HG03064 (cell line): ENCODE measurements around the gene GIMAP1.
"Not testable (repeated sequence)": the region's sequence is repeated elsewhere in the genome, so short reads cannot be mapped to it uniquely, and the experiment has no call there.

Experiments
- ATAC-seq: cut with Tn5 transposase; IDR thresholded peaks from one replicate; pipeline ENCODE4 v1.9.1; 2021; ENCODE audit warnings: low read depth; ENCODE audit not compliant: unreplicated experiment

Gene GIMAP1

GRCh38 chr7:150716368-150716767, at the start of gene GIMAP1:
GIMAP1 (plus strand) TSS chr7:150716613; CDS start chr7:150719048, 2,435 bp downstream.
- no peak for ATAC-seq

GRCh38 chr7:150668472-150668911, 47.9 kb upstream of the GIMAP1 start:
- peak; percentile 83 for ATAC-seq

- no peak for ATAC-seq
These were observed 47.4 kb upstream of the GIMAP1 start for GRCh38 chr7:150668977-150669376.

GRCh38 chr7:150671798-150672585, 44.4 kb upstream of the GIMAP1 start:
- not testable (repeated sequence) for ATAC-seq

- no peak for ATAC-seq
These were observed 40.7 kb upstream of the GIMAP1 start for GRCh38 chr7:150675714-150676113.

- ATAC-seq, result not testable (repeated sequence)
These were observed 40.1 kb upstream of the GIMAP1 start for GRCh38 chr7:150676276-150676675.

- ATAC-seq, result not testable (repeated sequence)
These were observed 39.6 kb upstream of the GIMAP1 start for GRCh38 chr7:150676854-150677253.

- not testable (repeated sequence) for ATAC-seq
These were observed 37.8 kb upstream of the GIMAP1 start for GRCh38 chr7:150678601-150679000.

GRCh38 chr7:150680364-150680763, 36.0 kb upstream of the GIMAP1 start:
- ATAC-seq, result not testable (repeated sequence)

GRCh38 chr7:150685219-150686029, 31.0 kb upstream of the GIMAP1 start, which contains the start of gene GIMAP2:
GIMAP2 (plus strand) TSS chr7:150685706; CDS start chr7:150687060, 1,354 bp downstream.
- ATAC-seq, result peak; percentile 97

GRCh38 chr7:150686030-150686631, 30.3 kb upstream of the GIMAP1 start:
- ATAC-seq, result peak; percentile 39

- no peak for ATAC-seq
These were observed 27.8 kb upstream of the GIMAP1 start for GRCh38 chr7:150688630-150689029.

- ATAC-seq, result no peak
These were observed 20.8 kb upstream of the GIMAP1 start for GRCh38 chr7:150695654-150696053.

GRCh38 chr7:150703209-150703608, 13.2 kb upstream of the GIMAP1 start:
- no peak for ATAC-seq

- ATAC-seq, result no peak
These were observed 1.1 kb upstream of the GIMAP1 start for GRCh38 chr7:150715293-150715692.

- no peak for ATAC-seq
These were observed 675 bp upstream of the GIMAP1 start for GRCh38 chr7:150715738-150716137.

- no peak for ATAC-seq
These were observed 526 bp downstream of the GIMAP1 start for GRCh38 chr7:150716939-150717338.

- ATAC-seq, result no peak
These were observed 1.5 kb downstream of the GIMAP1 start for GRCh38 chr7:150717814-150718420.

- ATAC-seq, result no peak
These were observed 3.0 kb downstream of the GIMAP1 start for GRCh38 chr7:150719436-150719835.
